GM12878 (cell line): ENCODE measurements around the gene GATA3. TPM values are rescaled to one million over a fixed set of nuclear protein-coding genes. Genes with fewer than 3 reads are reported as not detected.

Experiments
- ATAC-seq: fragments of 200-7000 bp; cut with Tn5 transposase; 3 replicates; pipeline ENCODE4 v1.9.1; 2020; ENCODE audit warnings: mild to moderate bottlenecking, moderate library complexity
- BruUV-seq: library from RNA; stranded (reverse); fragments of 400-500 nt; replicated peaks from 2 replicates; lab custom pipeline; 2021; lab: Mats Ljungman, UMichigan
- CTCF ChIA-PET: fragments of 300-600 bp; sonication (Branson Sonifier 250); formaldehyde crosslinking; extraction: SDS; loops from one replicate; lab custom pipeline; 2021; ENCODE audit warnings: inconsistent platforms; lab: Yijun Ruan, JAX
- POLR2A ChIA-PET: fragments of 350-600 bp; formaldehyde crosslinking; extraction: SDS; loops from one replicate; lab custom pipeline; 2021; ENCODE audit warnings: inconsistent platforms; lab: Charles Lee
- RAD21 ChIA-PET: fragments of 300-600 bp; sonication (Branson Sonifier 250); formaldehyde crosslinking; loops from one replicate; lab custom pipeline; 2023; ENCODE audit warnings: antibody characterized with exemption; ENCODE audit not compliant: unreplicated experiment; lab: Charles Lee
- SMC1A ChIA-PET: fragments of 300-600 bp; sonication (Branson Sonifier 250); formaldehyde crosslinking; loops from one replicate; lab custom pipeline; 2023; ENCODE audit not compliant: unreplicated experiment, uncharacterized antibody; lab: Charles Lee
- DNase-seq: peaks from one replicate; pipeline ENCODE4 v3.0.0-alpha.2; 2011; ENCODE audit warnings: low read depth, low spot score
- FAIRE-seq: peaks from 3 replicates; lab custom pipeline; 2011; peaks lifted over from hg19 to GRCh38; lab: Jason Lieb, UNC
- H2AFZ ChIP-seq: 2 replicates; pipeline ENCODE4 v1.6.0; 2011; ENCODE audit warnings: low read depth, low read length, control low read depth; ENCODE audit not compliant: control insufficient read depth
- H3K27ac ChIP-seq: 2 replicates; pipeline ENCODE4 v1.5.1; 2011; ENCODE audit warnings: control low read depth; ENCODE audit not compliant: control insufficient read depth, insufficient read depth
- H3K27me3 ChIP-seq, 2 experiments: replicated peaks in 1 of 2; 2 replicates each; pipeline versions ENCODE4 v1.6.0 to v1.6.1; 2011; ENCODE audit warnings: low read length in 1 of 2; ENCODE audit not compliant: control insufficient read depth in 2 of 2, insufficient read depth in 2 of 2
- H3K36me3 ChIP-seq, 2 experiments: 2 replicates each; pipeline ENCODE4 v1.5.1; 2011; ENCODE audit warnings: low read length in 1 of 2; ENCODE audit not compliant: control insufficient read depth in 2 of 2, insufficient read depth in 2 of 2
- H3K4me1 ChIP-seq: 2 replicates; pipeline ENCODE4 v1.6.1; 2011; ENCODE audit warnings: mild to moderate bottlenecking, low read length, moderate library complexity, mixed read lengths; ENCODE audit not compliant: control insufficient read depth, insufficient read depth
- H3K4me2 ChIP-seq: 2 replicates; pipeline ENCODE4 v1.6.0; 2011; ENCODE audit warnings: control low read depth; ENCODE audit not compliant: control insufficient read depth, insufficient read depth
- H3K4me3 ChIP-seq: fragments of 200-600 bp; sonication (generic); 2 replicates; pipeline ENCODE4 v1.5.1; 2016
- H3K79me2 ChIP-seq: 2 replicates; pipeline ENCODE4 v1.6.0; 2011; ENCODE audit warnings: low read length; ENCODE audit not compliant: control insufficient read depth, insufficient read depth
- H3K9ac ChIP-seq: 2 replicates; pipeline ENCODE4 v1.8.0; 2011; ENCODE audit warnings: low read length, control low read depth, mixed read lengths; ENCODE audit not compliant: control insufficient read depth, insufficient read depth
- H3K9me3 ChIP-seq: replicated peaks from 3 replicates; pipeline ENCODE4 v1.5.1; 2011; ENCODE audit warnings: mild to moderate bottlenecking, low read length; ENCODE audit not compliant: control insufficient read depth, insufficient read depth
- H4K20me1 ChIP-seq: 2 replicates; pipeline ENCODE4 v1.6.0; 2011; ENCODE audit not compliant: control insufficient read depth, insufficient read depth
- CREM ChIP-seq: IDR thresholded peaks from 2 replicates; pipeline ENCODE4 v1.6.1; 2014; ENCODE audit warnings: antibody characterized with exemption, low read depth
- IKZF1 ChIP-seq: fragments of 450-650 bp; conservative IDR thresholded peaks from 2 replicates; pipeline ENCODE4 v1.6.1; 2017; ENCODE audit warnings: antibody characterized with exemption, mild to moderate bottlenecking
- JUND ChIP-seq: IDR thresholded peaks from 2 replicates; pipeline ENCODE4 v1.6.1; 2012; ENCODE audit warnings: low read depth, mild to moderate bottlenecking, low read length, improper control_type of control experiment, moderate library complexity
- KLF5 ChIP-seq: fragments of 450-650 bp; IDR thresholded peaks from 2 replicates; pipeline ENCODE4 v1.6.1; 2014; ENCODE audit warnings: mild to moderate bottlenecking; ENCODE audit not compliant: partially characterized antibody
- LARP7 ChIP-seq: fragments of 450-650 bp; IDR thresholded peaks from 2 replicates; pipeline ENCODE4 v1.6.1; 2017; ENCODE audit warnings: mild to moderate bottlenecking
- RB1 ChIP-seq: fragments of 450-650 bp; formaldehyde crosslinking; IDR thresholded peaks from 2 replicates; pipeline ENCODE4 v1.6.1; 2017; ENCODE audit warnings: mild to moderate bottlenecking, borderline replicate concordance
- RBBP5 ChIP-seq: fragments of 200-600 bp; sonication (generic); conservative IDR thresholded peaks from 2 replicates; pipeline ENCODE4 v1.6.1; 2016
- RELA ChIP-seq: fragments of 450-650 bp; IDR thresholded peaks from 2 replicates; pipeline ENCODE4 v1.8.0; 2014; ENCODE audit warnings: borderline replicate concordance; ENCODE audit not compliant: partially characterized antibody
- RELB ChIP-seq: fragments of 450-650 bp; IDR thresholded peaks from 2 replicates; pipeline ENCODE4 v1.6.1; 2017; ENCODE audit warnings: low read depth, mild to moderate bottlenecking, moderate library complexity
- RFX5 ChIP-seq: IDR thresholded peaks from 2 replicates; pipeline ENCODE4 v1.6.1; 2011; ENCODE audit warnings: low read depth, low read length, improper control_type of control experiment
- SP1 ChIP-seq: IDR thresholded peaks from one replicate; pipeline ENCODE4 v1.6.1; 2011; ENCODE audit warnings: low read depth, low read length
- STAT3 ChIP-seq: IDR thresholded peaks from 2 replicates; pipeline ENCODE4 v1.6.1; 2011; ENCODE audit warnings: low read depth, low read length, improper control_type of control experiment
- TCF12 ChIP-seq: IDR thresholded peaks from 2 replicates; pipeline ENCODE4 v1.6.1; 2011; ENCODE audit warnings: low read depth, mild to moderate bottlenecking, low read length
- WRNIP1 ChIP-seq: IDR thresholded peaks from 2 replicates; pipeline ENCODE4 v1.6.1; 2011; ENCODE audit warnings: low read depth, low read length, improper control_type of control experiment, borderline replicate concordance
- ZNF217 ChIP-seq: fragments of 450-650 bp; IDR thresholded peaks from 2 replicates; pipeline ENCODE4 v1.6.1; 2017; ENCODE audit warnings: antibody characterized with exemption, mild to moderate bottlenecking
- ZNF274 ChIP-seq: IDR thresholded peaks from one replicate; pipeline ENCODE4 v1.8.0; 2011; ENCODE audit not compliant: insufficient read length, insufficient read depth
- WGBS: methylation state at CpG from one replicate; pipeline ENCODE4 v1.1.6; 2016; ENCODE audit warnings: low lambda C conversion rate; ENCODE audit not compliant: insufficient replicate concordance, insufficient coverage; ENCODE audit errors: missing lambda C conversion rate; 5-methylcytosine and 5-hydroxymethylcytosine counted together
- in situ Hi-C: fragments of 300-500 bp; cut with MboI; formaldehyde crosslinking; loops from 9 replicates; pipeline ENCODE4 v1.14.3; 2018; ENCODE audit warnings: mixed read lengths
- intact Hi-C: fragments of 100-400 bp; cut with micrococcal nuclease; formaldehyde crosslinking; loops from one replicate; pipeline ENCODE4 v1.14.2; 2022; ENCODE audit not compliant: unreplicated experiment
- polyA plus RNA-seq, 11 experiments: library from polyadenylated mRNA; depleted of rRNA in 4 of 11; unstranded in 6 of 11; stranded (reverse) in 5 of 11; fragments of >200 nt; fragmentation: Nextera tagmentation in 4 of 11; fragmentation: Illumina TruSeq in 1 of 11; extraction: Ambion mirVana in 4 of 11; extraction: Trizol in 1 of 11; gene quantifications; 1 replicate in 1 of 11; 2 replicates in 10 of 11; pipeline versions ENCODE4 v1.2.1 to v1.2.3, GENCODE V29; 2011 to 2016; ENCODE audit warnings: inconsistent platforms in 2 of 11, missing spikeins in 2 of 11, low read depth in 1 of 11
- total RNA-seq, 4 experiments: library from RNA; depleted of rRNA in 3 of 4; stranded (reverse); fragments of >200 nt in 3 of 4; fragmentation: Illumina TruSeq in 1 of 4; extraction: Trizol in 1 of 4; gene quantifications; 2 replicates each; pipeline versions ENCODE4 v1.2.1 to v1.2.3, GENCODE V29; 2013 to 2021

GATA3 gene
- total and polyA plus RNA-seq, 10 of the 15 experiments (the other 5 are each of a cell fraction or from before 2014, with no cell fraction given), result 0.08 to 0.80 (median 0.29) TPM

DNA sequence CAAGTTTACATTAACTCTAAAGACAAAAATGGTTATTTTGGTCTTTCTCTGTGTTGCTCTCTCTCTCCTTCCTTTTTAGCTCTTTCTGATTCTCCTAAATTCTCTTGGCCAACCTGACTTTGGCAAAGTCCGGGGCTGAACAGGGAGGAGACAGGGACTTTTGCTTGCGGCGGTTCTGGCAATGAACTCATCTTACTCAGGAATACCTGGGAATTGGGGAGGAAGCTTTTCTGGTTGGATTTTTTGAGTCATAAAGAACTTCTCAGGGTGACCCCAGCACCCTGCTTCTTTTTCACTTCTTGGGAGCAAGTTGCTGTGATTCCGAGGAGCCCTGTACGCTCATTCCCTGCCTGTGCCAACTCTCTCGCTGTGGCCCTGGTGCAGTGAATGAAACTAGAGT is 16.0 kb downstream of the GATA3 start:
- WGBS, result 57% methylated on average over 6 of the region's 6 CpGs
- ChIA-PET RAD21 (interaction anchor here (1.4 kb wide), 1 partner anchor 10 kb away, joined by 5 read pairs; no protein-coding TSS in a partner anchor), CTCF (no interaction called here), SMC1A (interaction anchor here (1.5 kb wide), 1 partner anchor 14 kb away, joined by 7 read pairs; no protein-coding TSS in a partner anchor), POLR2A (interaction anchor here (0.6 kb wide), 1 partner anchor 124 kb away, joined by 5 read pairs; no protein-coding TSS in a partner anchor)
- no peaks in the 10 kb centered on the region for H3K27me3 ChIP-seq
- no peak overlapping the region for H3K9ac ChIP-seq
- BruUV-seq, result no TSS peak
- in situ Hi-C loops (no loop called here), intact Hi-C loops (no loop called here)
- H3K27ac ChIP-seq, result no peak overlapping the region
- H3K79me2 ChIP-seq, result no peaks in the 10 kb centered on the region
- ATAC-seq (no peak), DNase-seq (no peak), FAIRE-seq (no peak)
- H3K4me3 ChIP-seq, result no peak overlapping the region
- TF ChIP-seq LARP7, result no peak
- no peaks in the 10 kb centered on the region for H3K9me3 ChIP-seq
- H3K36me3 ChIP-seq, result no peaks in the 10 kb centered on the region; a peak in 2 of 4 replicates
- H3K4me1 ChIP-seq, result peaks cover 16% of the 10 kb centered on the region
- no peak overlapping the region for H3K4me2 ChIP-seq
- H4K20me1 ChIP-seq, result no peaks in the 10 kb centered on the region
- no peak overlapping the region for H2AFZ ChIP-seq

- RAD21 ChIA-PET, result interaction anchor here (1.4 kb wide), 1 partner anchor 10 kb away, joined by 5 read pairs; no protein-coding TSS in a partner anchor
- H3K4me3 ChIP-seq, result no peak overlapping the region
- no peak for ATAC-seq
- WGBS, result 37% methylated on average over 3 of the region's 3 CpGs
- SMC1A ChIA-PET, result interaction anchor here (1.5 kb wide), 1 partner anchor 14 kb away, joined by 7 read pairs; no protein-coding TSS in a partner anchor
- H3K27ac ChIP-seq, result no peak overlapping the region
- no TSS peak for BruUV-seq
- CTCF ChIA-PET, result interaction anchor here (0.6 to 1.4 kb wide), 2 partner anchors 29 to 64 kb away, joined by 3 to 4 read pairs; no protein-coding TSS in a partner anchor
- H3K4me1 ChIP-seq, result peaks cover 16% of the 10 kb centered on the region
- H4K20me1 ChIP-seq, result no peaks in the 10 kb centered on the region
- H3K4me2 ChIP-seq, result no peak overlapping the region
- H2AFZ ChIP-seq, result no peak overlapping the region
- no peaks in the 10 kb centered on the region; a peak in 2 of 4 replicates for H3K36me3 ChIP-seq
- H3K79me2 ChIP-seq, result no peaks in the 10 kb centered on the region
- FAIRE-seq, result no peak
- POLR2A ChIA-PET, result interaction anchor here (1.0 kb wide), 1 partner anchor 111 kb away, joined by 4 read pairs; no protein-coding TSS in a partner anchor
- TF ChIP-seq STAT3 (no peak), KLF5 (no peak), ZNF217 (no peak), WRNIP1 (no peak), IKZF1 (no peak), RBBP5 (no peak), RELB (no peak), TCF12 (no peak), JUND (no peak), RFX5 (no peak), RELA (no peak), SP1 (no peak), ZNF274 (no peak), RB1 (no peak), CREM (no peak)
- TF ChIP-seq, all 136 proteins: peak for 0
- intact Hi-C loops (no loop called here), in situ Hi-C loops (no loop called here)
- no peaks in the 10 kb centered on the region for H3K27me3 ChIP-seq
- no peak for DNase-seq
- no peaks in the 10 kb centered on the region for H3K9me3 ChIP-seq
- H3K9ac ChIP-seq, result no peak overlapping the region
These were observed 16.5 kb downstream of the GATA3 start for GRCh38 chr10:8071006-8071405.
